Measurements from ENCODE around the gene SLC10A1.
"Not testable (repeated sequence)": the region's sequence is repeated elsewhere in the genome, so short reads cannot be mapped to it uniquely, and the experiment has no call there.

SLC10A1 gene

GRCh38 chr14:69818758-69819191 is 21.7 kb upstream of the SLC10A1 start:
- peak; percentile 47 for DNase-seq (ENCODE audit: low spot score)
- H3K9me3 Mint-ChIP-seq: no peaks in the 10 kb centered on the region
- no peaks in the 10 kb centered on the region for H3K36me3 Mint-ChIP-seq (ENCODE audit: low read depth)
- no peak overlapping the region for H3K27ac Mint-ChIP-seq
- peaks cover 1% of the 10 kb centered on the region for H3K4me1 Mint-ChIP-seq (ENCODE audit: low read depth)
- H3K27me3 Mint-ChIP-seq (ENCODE audit: low read depth): peaks cover under 1% of the 10 kb centered on the region
- H3K4me3 Mint-ChIP-seq: no peak overlapping the region

DNA sequence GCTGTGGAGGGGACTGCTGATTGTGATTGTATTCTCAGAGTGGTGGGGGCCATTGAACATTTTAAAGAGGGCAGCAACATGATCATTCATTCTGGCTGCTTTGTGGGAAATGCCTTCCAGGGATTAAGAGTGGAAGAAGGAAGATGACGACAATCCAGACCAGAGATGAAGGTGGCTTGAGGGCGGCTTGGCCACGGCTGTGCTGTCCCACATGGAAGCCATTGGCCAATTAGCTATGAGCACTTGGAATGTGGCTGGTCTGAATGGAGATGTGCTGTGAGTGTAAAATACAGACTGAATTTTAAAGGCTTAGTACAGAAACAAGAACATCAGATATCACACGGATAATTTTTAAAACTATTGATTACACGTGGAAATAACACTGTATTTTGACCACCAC is 19.2 kb upstream of the SLC10A1 start:
- no peak for DNase-seq (ENCODE audit: low spot score)
- no peak overlapping the region for H3K4me3 Mint-ChIP-seq
- no peak overlapping the region for H3K27ac Mint-ChIP-seq
- no peaks in the 10 kb centered on the region for H3K9me3 Mint-ChIP-seq
- peaks cover 3% of the 10 kb centered on the region for H3K27me3 Mint-ChIP-seq (ENCODE audit: low read depth)
- H3K4me1 Mint-ChIP-seq (ENCODE audit: low read depth): peaks cover 1% of the 10 kb centered on the region
- no peaks in the 10 kb centered on the region for H3K36me3 Mint-ChIP-seq (ENCODE audit: low read depth)

DNA sequence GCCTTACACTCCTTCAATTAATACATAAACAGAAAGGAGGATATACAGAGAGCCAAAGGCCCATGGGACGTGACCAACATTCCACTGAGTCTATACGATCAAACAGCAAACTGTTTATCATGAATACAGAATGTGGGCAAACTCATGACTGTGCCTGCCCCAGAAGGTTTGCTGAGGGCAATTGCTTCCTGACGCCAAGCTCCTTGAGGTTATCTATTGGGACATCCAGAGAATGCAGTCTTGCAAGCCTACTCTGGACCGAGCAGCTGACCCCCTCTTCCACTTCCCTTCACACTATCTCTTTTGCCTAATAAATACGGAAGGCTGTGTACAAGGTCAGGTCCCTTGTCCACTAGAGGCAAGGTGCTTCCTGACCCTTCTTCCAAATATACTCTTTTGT is 18.5 kb upstream of the SLC10A1 start:
- Mint-ChIP-seq H3K36me3 (ENCODE audit: low read depth) (no peaks in the 10 kb centered on the region), H3K4me3 (no peak overlapping the region), H3K27me3 (ENCODE audit: low read depth) (peaks cover 3% of the 10 kb centered on the region), H3K4me1 (ENCODE audit: low read depth) (peaks cover 1% of the 10 kb centered on the region), H3K27ac (no peak overlapping the region), H3K9me3 (no peaks in the 10 kb centered on the region)
- DNase-seq (ENCODE audit: low spot score): no peak

DNA sequence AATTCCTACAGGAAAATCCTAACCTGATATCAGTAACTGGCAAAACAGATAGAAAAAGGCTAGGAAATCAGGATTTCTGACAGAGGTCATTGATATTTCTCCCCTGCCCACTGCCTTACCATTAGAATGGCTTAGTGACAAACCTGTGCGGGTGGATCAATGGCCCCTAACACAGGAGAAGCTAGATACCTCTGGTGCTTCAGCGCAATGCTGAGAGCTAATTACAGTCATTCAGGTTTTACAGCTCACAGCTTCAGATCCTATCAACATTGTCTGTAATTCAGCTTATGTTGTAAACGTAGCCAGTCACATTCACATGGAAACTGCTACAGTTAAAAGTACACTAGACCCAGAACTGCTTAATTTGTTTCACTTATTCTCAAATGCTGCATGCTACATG is 17.4 kb upstream of the SLC10A1 start:
- H3K27me3 Mint-ChIP-seq (ENCODE audit: low read depth): peaks cover 3% of the 10 kb centered on the region
- no peak overlapping the region for H3K4me3 Mint-ChIP-seq
- no peaks in the 10 kb centered on the region for H3K36me3 Mint-ChIP-seq (ENCODE audit: low read depth)
- peaks cover 1% of the 10 kb centered on the region for H3K4me1 Mint-ChIP-seq (ENCODE audit: low read depth)
- no peaks in the 10 kb centered on the region for H3K9me3 Mint-ChIP-seq
- H3K27ac Mint-ChIP-seq: no peak overlapping the region
- no peak for DNase-seq (ENCODE audit: low spot score)

- H3K4me3 Mint-ChIP-seq; DNase-seq (ENCODE audit: low spot score); H3K9me3 Mint-ChIP-seq; H3K36me3 Mint-ChIP-seq (ENCODE audit: low read depth); H3K27ac Mint-ChIP-seq; H3K4me1 Mint-ChIP-seq (ENCODE audit: low read depth); H3K27me3 Mint-ChIP-seq (ENCODE audit: low read depth): not testable (repeated sequence)
Measured at GRCh38 chr14:69813346-69813745, 16.3 kb upstream of the SLC10A1 start.

GRCh38 chr14:69812711-69813110 is 15.7 kb upstream of the SLC10A1 start:
- no peak overlapping the region for H3K4me3 Mint-ChIP-seq
- H3K9me3 Mint-ChIP-seq: no peaks in the 10 kb centered on the region
- no peaks in the 10 kb centered on the region for H3K36me3 Mint-ChIP-seq (ENCODE audit: low read depth)
- DNase-seq (ENCODE audit: low spot score): no peak
- peaks cover 3% of the 10 kb centered on the region for H3K27me3 Mint-ChIP-seq (ENCODE audit: low read depth)
- H3K4me1 Mint-ChIP-seq (ENCODE audit: low read depth): no peaks in the 10 kb centered on the region
- H3K27ac Mint-ChIP-seq: no peak overlapping the region

DNA sequence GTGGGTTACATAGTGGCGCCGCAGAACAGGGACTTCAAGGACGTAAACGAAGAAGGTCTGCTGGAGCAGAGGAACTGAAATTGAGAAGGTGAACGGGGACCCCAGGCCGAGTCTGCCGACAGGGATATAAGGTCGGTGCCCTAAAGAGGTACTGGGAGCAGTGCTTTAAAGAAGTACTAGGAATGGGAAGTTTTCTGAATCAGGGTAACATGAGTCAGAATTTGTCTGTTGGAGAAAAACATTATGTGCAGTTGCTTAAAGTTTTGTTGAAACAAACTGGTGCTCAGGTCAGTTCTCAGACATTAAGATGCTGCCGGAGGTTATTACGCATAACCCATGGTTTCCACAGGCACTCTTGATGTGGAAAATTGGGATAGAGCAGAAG is 14.8 kb upstream of the SLC10A1 start:
- DNase-seq (ENCODE audit: low spot score): no peak
- Mint-ChIP-seq H3K4me3 (no peak overlapping the region), H3K9me3 (no peaks in the 10 kb centered on the region), H3K27ac (no peak overlapping the region), H3K27me3 (ENCODE audit: low read depth) (peaks cover 3% of the 10 kb centered on the region), H3K36me3 (ENCODE audit: low read depth) (no peaks in the 10 kb centered on the region), H3K4me1 (ENCODE audit: low read depth) (no peaks in the 10 kb centered on the region)

DNA sequence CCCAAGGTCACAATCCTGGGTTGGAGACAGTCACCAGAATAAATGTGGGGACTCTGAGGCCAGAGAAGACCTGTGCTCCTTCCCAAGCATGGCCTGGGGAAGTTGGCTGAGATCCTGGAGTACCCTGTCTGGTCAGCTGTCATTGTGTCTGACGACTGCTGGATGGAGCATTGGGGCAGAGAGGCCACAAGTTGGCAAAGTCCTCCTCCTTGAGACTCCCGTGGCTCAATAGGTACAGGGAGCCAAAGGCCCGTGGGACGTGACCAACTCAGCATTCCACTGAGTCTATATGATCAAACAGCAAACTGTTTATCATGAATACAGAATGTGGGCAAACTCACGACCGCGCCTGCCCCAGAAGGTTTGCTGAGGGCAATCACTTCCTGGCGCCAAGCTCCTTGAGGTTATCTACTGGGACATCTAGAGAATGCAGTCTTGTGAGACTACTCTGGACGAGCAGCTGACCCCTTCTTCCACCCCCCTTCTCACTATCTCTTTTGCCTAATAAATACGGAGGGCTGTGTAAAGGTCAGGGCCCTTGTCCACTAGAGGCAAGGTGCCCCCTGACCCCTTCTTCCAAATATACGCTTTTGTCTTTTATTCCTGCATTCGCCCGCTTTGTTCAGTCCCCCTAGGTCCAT is 14.3 kb upstream of the SLC10A1 start:
- Mint-ChIP-seq H3K4me1 (ENCODE audit: low read depth) (no peaks in the 10 kb centered on the region), H3K4me3 (no peak overlapping the region), H3K27ac (no peak overlapping the region), H3K27me3 (ENCODE audit: low read depth) (peaks cover 3% of the 10 kb centered on the region), H3K9me3 (no peaks in the 10 kb centered on the region), H3K36me3 (ENCODE audit: low read depth) (no peaks in the 10 kb centered on the region)
- DNase-seq (ENCODE audit: low spot score): no peak

GRCh38 chr14:69808919-69809808 is 12.1 kb upstream of the SLC10A1 start:
- no peaks in the 10 kb centered on the region for H3K9me3 Mint-ChIP-seq
- no peaks in the 10 kb centered on the region for H3K36me3 Mint-ChIP-seq (ENCODE audit: low read depth)
- H3K4me1 Mint-ChIP-seq (ENCODE audit: low read depth): no peaks in the 10 kb centered on the region
- no peak overlapping the region for H3K27ac Mint-ChIP-seq
- H3K4me3 Mint-ChIP-seq: no peak overlapping the region
- DNase-seq (ENCODE audit: low spot score): no peak
- peaks cover 14% of the 10 kb centered on the region for H3K27me3 Mint-ChIP-seq (ENCODE audit: low read depth)

GRCh38 chr14:69807192-69807591 is 10.2 kb upstream of the SLC10A1 start:
- Mint-ChIP-seq H3K27ac (no peak overlapping the region), H3K4me1 (ENCODE audit: low read depth) (no peaks in the 10 kb centered on the region), H3K27me3 (ENCODE audit: low read depth) (peaks cover 15% of the 10 kb centered on the region), H3K4me3 (no peak overlapping the region), H3K9me3 (no peaks in the 10 kb centered on the region), H3K36me3 (ENCODE audit: low read depth) (no peaks in the 10 kb centered on the region)
- DNase-seq (ENCODE audit: low spot score): no peak

DNA sequence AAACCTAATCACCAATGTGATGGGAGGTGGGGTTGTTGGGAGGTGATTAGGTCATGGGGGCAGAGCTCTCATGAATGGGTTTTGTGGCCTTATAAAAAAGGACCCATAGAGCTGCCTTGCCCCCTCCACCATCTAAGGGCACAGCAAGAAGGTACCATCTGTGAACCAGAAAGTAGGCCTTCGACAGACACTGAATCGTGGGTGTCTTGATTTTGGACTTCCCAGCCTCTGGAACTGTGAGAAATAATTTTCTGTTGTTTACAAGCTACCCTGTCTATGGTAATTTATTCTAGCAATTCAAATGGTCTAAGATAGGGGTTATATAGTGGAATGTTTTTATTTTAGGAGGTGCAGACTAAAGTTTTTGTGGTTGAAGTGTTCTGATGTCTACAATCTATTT is 7.9 kb upstream of the SLC10A1 start:
- peaks cover 19% of the 10 kb centered on the region for H3K27me3 Mint-ChIP-seq (ENCODE audit: low read depth)
- no peaks in the 10 kb centered on the region for H3K4me1 Mint-ChIP-seq (ENCODE audit: low read depth)
- H3K27ac Mint-ChIP-seq: no peak overlapping the region
- H3K9me3 Mint-ChIP-seq: no peaks in the 10 kb centered on the region
- no peaks in the 10 kb centered on the region for H3K36me3 Mint-ChIP-seq (ENCODE audit: low read depth)
- H3K4me3 Mint-ChIP-seq: no peak overlapping the region
- DNase-seq (ENCODE audit: low spot score): no peak

GRCh38 chr14:69803753-69804152 is 6.7 kb upstream of the SLC10A1 start:
- no peak for DNase-seq (ENCODE audit: low spot score)
- no peaks in the 10 kb centered on the region for H3K4me1 Mint-ChIP-seq (ENCODE audit: low read depth)
- no peaks in the 10 kb centered on the region for H3K36me3 Mint-ChIP-seq (ENCODE audit: low read depth)
- H3K27me3 Mint-ChIP-seq (ENCODE audit: low read depth): peaks cover 19% of the 10 kb centered on the region
- no peak overlapping the region for H3K4me3 Mint-ChIP-seq
- no peaks in the 10 kb centered on the region for H3K9me3 Mint-ChIP-seq
- H3K27ac Mint-ChIP-seq: no peak overlapping the region

DNA sequence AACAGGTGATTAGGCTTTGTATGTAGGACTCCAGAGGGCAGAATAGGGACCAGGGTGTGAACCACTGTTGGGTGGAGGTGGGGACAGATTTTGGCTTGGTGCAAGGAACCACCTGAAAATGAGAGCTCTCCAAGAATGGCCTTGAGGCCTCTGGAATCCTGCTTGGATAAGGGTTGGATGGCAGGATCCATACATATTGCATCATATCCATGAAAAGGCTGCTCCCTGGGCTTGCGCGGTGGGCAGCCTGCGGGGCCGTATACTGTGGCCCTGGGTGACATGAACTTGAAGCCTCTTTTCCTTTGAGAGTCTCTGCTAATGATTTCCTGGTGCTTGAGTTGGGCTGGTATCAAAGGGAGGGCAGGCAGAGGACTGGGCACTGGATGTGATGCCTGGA is 1.3 kb upstream of the SLC10A1 start:
- Mint-ChIP-seq H3K4me1 (ENCODE audit: low read depth) (no peaks in the 10 kb centered on the region), H3K36me3 (ENCODE audit: low read depth) (no peaks in the 10 kb centered on the region), H3K27me3 (ENCODE audit: low read depth) (peaks cover 7% of the 10 kb centered on the region), H3K4me3 (no peak overlapping the region), H3K9me3 (no peaks in the 10 kb centered on the region), H3K27ac (no peak overlapping the region)
- no peak for DNase-seq (ENCODE audit: low spot score)

- H3K4me1 Mint-ChIP-seq (ENCODE audit: low read depth): no peaks in the 10 kb centered on the region
- DNase-seq (ENCODE audit: low spot score): no peak
- no peaks in the 10 kb centered on the region for H3K9me3 Mint-ChIP-seq
- H3K27ac Mint-ChIP-seq: no peak overlapping the region
- no peak overlapping the region for H3K4me3 Mint-ChIP-seq
- H3K27me3 Mint-ChIP-seq (ENCODE audit: low read depth): peaks cover 4% of the 10 kb centered on the region
- H3K36me3 Mint-ChIP-seq (ENCODE audit: low read depth): no peaks in the 10 kb centered on the region
Measured at GRCh38 chr14:69797573-69798338, 715 bp upstream of the SLC10A1 start.

Measured in T-helper 2 cell treated with Interferon-gamma antibody and Interleukin-4, amounts not matched to agents 5 μg/mL and 100 μg/mL, for 36 hours (primary cell).